PC-3 (cell line): ENCODE measurements around the gene PTCH1. TPM values are rescaled to one million over a fixed set of nuclear protein-coding genes. Genes with fewer than 3 reads are reported as not detected.

Experiments
- ATAC-seq: fragments of 200-7000 bp; cut with Tn5 transposase; 2 replicates; pipeline ENCODE4 v1.9.1; 2020; ENCODE audit warnings: mild to moderate bottlenecking, moderate library complexity
- BruUV-seq: library from RNA; stranded (reverse); fragments of 400-500 nt; replicated peaks from 2 replicates; lab custom pipeline; 2021; lab: Mats Ljungman, UMichigan
- CTCF ChIA-PET: fragments of 300-600 bp; sonication (Branson Sonifier 250); formaldehyde crosslinking; loops from one replicate; lab custom pipeline; 2022; ENCODE audit warnings: antibody characterized with exemption; lab: Charles Lee
- POLR2A ChIA-PET: fragments of 300-600 bp; sonication (Branson Sonifier 250); formaldehyde crosslinking; loops from one replicate; lab custom pipeline; 2022; ENCODE audit warnings: antibody characterized with exemption; ENCODE audit not compliant: unreplicated experiment; lab: Charles Lee
- DNase-seq: peaks from one replicate; pipeline ENCODE4 v3.0.0-alpha.2; 2015
- H2AFZ ChIP-seq: fragments of 300-600 bp; sonication (generic); 2 replicates; pipeline ENCODE4 v1.6.0; 2016; ENCODE audit warnings: antibody characterized with exemption, low read length
- H3F3A ChIP-seq: fragments of 300-600 bp; sonication (generic); one replicate; pipeline ENCODE4 v1.6.0; 2017; ENCODE audit warnings: antibody characterized with exemption, low read length, control low read depth, mild to moderate bottlenecking; ENCODE audit not compliant: unreplicated experiment
- H3K27ac ChIP-seq: fragments of 300-600 bp; sonication (generic); 2 replicates; pipeline ENCODE4 v1.5.1; 2016; ENCODE audit warnings: mild to moderate bottlenecking, low read length
- H3K27me3 ChIP-seq: fragments of 300-600 bp; sonication (generic); 2 replicates; pipeline ENCODE4 v1.6.1; 2016; ENCODE audit warnings: low read length, mixed read lengths
- H3K36me3 ChIP-seq: fragments of 300-600 bp; sonication (generic); 2 replicates; pipeline ENCODE4 v1.6.1; 2016; ENCODE audit warnings: low read depth, mixed run types, low read length, mixed read lengths
- H3K4me1 ChIP-seq: fragments of 300-600 bp; sonication (generic); 2 replicates; pipeline ENCODE4 v1.5.1; 2016; ENCODE audit warnings: low read length; ENCODE audit not compliant: insufficient read depth
- H3K4me2 ChIP-seq: fragments of 300-600 bp; sonication (generic); 2 replicates; pipeline ENCODE4 v1.6.0; 2016; ENCODE audit warnings: low read length
- H3K4me3 ChIP-seq: fragments of 300-600 bp; sonication (generic); 2 replicates; pipeline ENCODE4 v1.5.1; 2016; ENCODE audit warnings: mild to moderate bottlenecking, low read length, mixed read lengths
- H3K79me2 ChIP-seq: fragments of 300-600 bp; sonication (generic); 2 replicates; pipeline ENCODE4 v1.6.1; 2017; ENCODE audit warnings: low read length, mixed read lengths
- H3K9ac ChIP-seq: fragments of 300-600 bp; sonication (generic); 2 replicates; pipeline ENCODE4 v1.6.0; 2016; ENCODE audit warnings: mild to moderate bottlenecking, low read length
- H3K9me2 ChIP-seq: fragments of 300-600 bp; sonication (generic); replicated peaks from 2 replicates; pipeline ENCODE4 v1.6.1; 2016; ENCODE audit warnings: mixed run types, low read length, mixed read lengths
- H3K9me3 ChIP-seq: fragments of 300-600 bp; sonication (generic); 2 replicates; pipeline ENCODE4 v1.6.1; 2016; ENCODE audit warnings: low read length, mixed read lengths
- H4K20me1 ChIP-seq: fragments of 300-600 bp; sonication (generic); 2 replicates; pipeline ENCODE4 v1.6.1; 2016; ENCODE audit warnings: low read length, mixed read lengths
- CTCF ChIP-seq: fragments of 300-600 bp; sonication (generic); conservative IDR thresholded peaks from 2 replicates; pipeline ENCODE4 v1.5.1; 2017; ENCODE audit warnings: antibody characterized with exemption, low read depth, mild to moderate bottlenecking, low read length
- EZH2 ChIP-seq: fragments of 300-600 bp; sonication (generic); IDR thresholded peaks from one replicate; pipeline ENCODE4 v1.6.1; 2017; ENCODE audit warnings: antibody characterized with exemption, mild to moderate bottlenecking, low read length; ENCODE audit not compliant: unreplicated experiment
- EZH2phosphoT487 ChIP-seq: fragments of 300-600 bp; sonication (generic); IDR thresholded peaks from 2 replicates; pipeline ENCODE4 v1.6.1; 2018; ENCODE audit warnings: mild to moderate bottlenecking, antibody characterized with exemption, low read length, borderline replicate concordance
- intact Hi-C: fragments of 100-400 bp; cut with micrococcal nuclease; formaldehyde crosslinking; loops from 2 replicates; pipeline ENCODE4 v1.9.0; 2023
- total RNA-seq: library from RNA; depleted of rRNA; stranded (reverse); fragments of >200 nt; gene quantifications from 2 replicates; pipeline ENCODE4 v1.2.3, GENCODE V29; 2014

Gene PTCH1
- total RNA-seq, 1 experiment from 2014 or later, result 0.77 TPM

- Histone ChIP-seq H3K79me2 (no peaks in the 10 kb centered on the region), H3K27me3 (peaks cover 15% of the 10 kb centered on the region), H3K4me1 (0 out of 2 replicates have a peak, but pooled peaks cover 6% of the 10 kb centered on the region), H3F3A (no peaks in the 10 kb centered on the region), H3K4me2 (no peak overlapping the region), H3K9ac (no peak overlapping the region), H3K9me2 (no peaks in the 10 kb centered on the region), H2AFZ (no peak overlapping the region), H3K36me3 (no peaks in the 10 kb centered on the region), H3K27ac (no peak overlapping the region), H4K20me1 (no peaks in the 10 kb centered on the region), H3K4me3 (no peak overlapping the region), H3K9me3 (no peaks in the 10 kb centered on the region)
- DNase-seq, result no peak
- intact Hi-C loops, result no loop called here
- no TSS peak for BruUV-seq
- POLR2A ChIA-PET, result no interaction called here
- ATAC-seq, result no peak
- CTCF ChIA-PET, result no interaction called here
- TF ChIP-seq EZH2 (no peak), CTCF (no peak), EZH2phosphoT487 (no peak)
These were observed 13.1 kb upstream of the PTCH1 start for GRCh38 chr9:95529910-95530309.

- Histone ChIP-seq H3K9ac (no peak overlapping the region), H3K9me2 (no peaks in the 10 kb centered on the region), H3K4me3 (no peak overlapping the region), H3K4me1 (0 out of 2 replicates have a peak, but pooled peaks cover 6% of the 10 kb centered on the region), H3K79me2 (no peaks in the 10 kb centered on the region), H3K9me3 (no peaks in the 10 kb centered on the region), H2AFZ (no peak overlapping the region), H3K36me3 (no peaks in the 10 kb centered on the region), H3K4me2 (no peak overlapping the region), H3F3A (no peaks in the 10 kb centered on the region), H4K20me1 (no peaks in the 10 kb centered on the region), H3K27ac (no peak overlapping the region), H3K27me3 (peaks cover 15% of the 10 kb centered on the region)
- no peak for ATAC-seq
- no peak for DNase-seq
- no TSS peak for BruUV-seq
- CTCF ChIA-PET, result no interaction called here
- POLR2A ChIA-PET, result no interaction called here
- intact Hi-C loops, result no loop called here
- no peak for TF ChIP-seq EZH2
- no peak for TF ChIP-seq CTCF
- TF ChIP-seq EZH2phosphoT487, result no peak
These were observed 12.2 kb upstream of the PTCH1 start for GRCh38 chr9:95528908-95529502.

GRCh38 chr9:95522871-95523370 lies 6.2 kb upstream of the PTCH1 start:
- H3K4me3 ChIP-seq, result no peak overlapping the region
- H2AFZ ChIP-seq, result no peak overlapping the region
- CTCF ChIA-PET, result no interaction called here
- H3K27me3 ChIP-seq, result no peaks in the 10 kb centered on the region; the same call in 1 of the 2 replicates
- H3K27ac ChIP-seq, result no peak overlapping the region
- H3K36me3 ChIP-seq, result no peaks in the 10 kb centered on the region
- H3K4me2 ChIP-seq, result no peak overlapping the region
- DNase-seq (no peak), ATAC-seq (no peak)
- no peaks in the 10 kb centered on the region for H3F3A ChIP-seq
- H3K79me2 ChIP-seq, result no peaks in the 10 kb centered on the region
- H3K9me2 ChIP-seq, result no peaks in the 10 kb centered on the region
- no peaks in the 10 kb centered on the region for H4K20me1 ChIP-seq
- no TSS peak for BruUV-seq
- no peaks in the 10 kb centered on the region for H3K4me1 ChIP-seq
- no peak for TF ChIP-seq CTCF
- TF ChIP-seq EZH2, result no peak
- no peak for TF ChIP-seq EZH2phosphoT487
- intact Hi-C loops, result no loop called here
- POLR2A ChIA-PET, result no interaction called here
- H3K9me3 ChIP-seq, result no peaks in the 10 kb centered on the region
- H3K9ac ChIP-seq, result no peak overlapping the region
